Activated T-helper 1 cell treated with anti-CD3 and anti-CD28 coated beads, Interleukin-12 subunit alpha, Interleukin-12 subunit beta, Interleukin-2, Interleukin-4 antibody, amounts not matched to agents 30 ng/mL and 10 ng/mL and 1 ng/mL, durations not matched to agents 14 hours and 24 hours and 36 hours (primary cell): ENCODE results near the gene ATXN3. TPM values are rescaled to one million over a fixed set of nuclear protein-coding genes. Genes with fewer than 3 reads are reported as not detected.

ENCODE experiments used
- DNase-seq: peaks from one replicate; pipeline ENCODE4 v3.0.0; 2021; ENCODE audit warnings: low spot score
- H3K27ac Mint-ChIP-seq: one replicate; pipeline ENCODE4 v1.8.0; 2021; ENCODE audit warnings: mild to moderate bottlenecking, mixed read lengths
- H3K27me3 Mint-ChIP-seq: one replicate; pipeline ENCODE4 v1.8.0; 2022; ENCODE audit warnings: mild to moderate bottlenecking, moderate library complexity, mixed read lengths; ENCODE audit not compliant: insufficient read depth
- H3K36me3 Mint-ChIP-seq: one replicate; pipeline ENCODE4 v1.8.0; 2021; ENCODE audit warnings: low read depth, mixed read lengths
- H3K4me1 Mint-ChIP-seq: one replicate; pipeline ENCODE4 v1.8.0; 2021; ENCODE audit warnings: low read depth, mixed read lengths
- H3K4me3 Mint-ChIP-seq: one replicate; pipeline ENCODE4 v1.8.0; 2021; ENCODE audit warnings: mild to moderate bottlenecking, moderate library complexity, mixed read lengths
- H3K9me3 Mint-ChIP-seq: one replicate; pipeline ENCODE4 v1.8.0; 2021; ENCODE audit warnings: mixed read lengths
- intact Hi-C: fragments of 100-400 bp; cut with micrococcal nuclease; formaldehyde crosslinking; loops from one replicate; pipeline ENCODE4 v1.15.1; 2024
- total RNA-seq: library from RNA; stranded (reverse); gene quantifications from 2 replicates; pipeline ENCODE4 v1.2.3, GENCODE V29; 2022

Gene ATXN3
- total RNA-seq, 1 donor from 2014 or later, result 27.3 TPM

- Mint-ChIP-seq H3K27ac (no peak overlapping the region), H3K4me1 (peaks cover 3% of the 10 kb centered on the region), H3K4me3 (no peak overlapping the region), H3K9me3 (no peaks in the 10 kb centered on the region), H3K36me3 (peaks cover 15% of the 10 kb centered on the region), H3K27me3 (no peaks in the 10 kb centered on the region)
- DNase-seq, result no peak
- intact Hi-C loops, result no loop called here
These were observed 84.9 kb downstream of the ATXN3 start for GRCh38 chr14:92021523-92021922.

GRCh38 chr14:92014040-92014439, 92.3 kb downstream of the ATXN3 start:
- no peak overlapping the region for H3K27ac Mint-ChIP-seq
- no peak for DNase-seq
- no peak overlapping the region for H3K4me3 Mint-ChIP-seq
- peaks cover 18% of the 10 kb centered on the region for H3K4me1 Mint-ChIP-seq
- no peaks in the 10 kb centered on the region for H3K9me3 Mint-ChIP-seq
- intact Hi-C loops, result no loop called here
- H3K36me3 Mint-ChIP-seq, result peaks cover 37% of the 10 kb centered on the region
- no peaks in the 10 kb centered on the region for H3K27me3 Mint-ChIP-seq

GRCh38 chr14:92012121-92012748, 94.1 kb downstream of the ATXN3 start:
- H3K36me3 Mint-ChIP-seq, result peaks cover 48% of the 10 kb centered on the region
- no peak overlapping the region for H3K4me3 Mint-ChIP-seq
- H3K9me3 Mint-ChIP-seq, result no peaks in the 10 kb centered on the region
- no peak for DNase-seq
- peaks cover 18% of the 10 kb centered on the region for H3K4me1 Mint-ChIP-seq
- no peaks in the 10 kb centered on the region for H3K27me3 Mint-ChIP-seq
- no peak overlapping the region for H3K27ac Mint-ChIP-seq
- intact Hi-C loops, result no loop called here

- no peak overlapping the region for H3K27ac Mint-ChIP-seq
- H3K9me3 Mint-ChIP-seq, result no peaks in the 10 kb centered on the region
- intact Hi-C loops, result no loop called here
- H3K36me3 Mint-ChIP-seq, result peaks cover 50% of the 10 kb centered on the region
- no peak overlapping the region for H3K4me3 Mint-ChIP-seq
- H3K27me3 Mint-ChIP-seq, result no peaks in the 10 kb centered on the region
- no peak for DNase-seq
- H3K4me1 Mint-ChIP-seq, result peaks cover 21% of the 10 kb centered on the region
These were observed 95.7 kb downstream of the ATXN3 start for GRCh38 chr14:92010644-92011043.

- no peaks in the 10 kb centered on the region for H3K9me3 Mint-ChIP-seq
- intact Hi-C loops, result no loop called here
- H3K27ac Mint-ChIP-seq, result no peak overlapping the region
These were observed 96.8 kb downstream of the ATXN3 start for GRCh38 chr14:92009604-92010003.

More at GRCh38 chr14:92009604-92010003, 96.8 kb downstream of the ATXN3 start:
- Mint-ChIP-seq H3K4me3 (no peak overlapping the region), H3K4me1 (peaks cover 32% of the 10 kb centered on the region), H3K36me3 (peaks cover 59% of the 10 kb centered on the region), H3K27me3 (no peaks in the 10 kb centered on the region)
- no peak for DNase-seq

Other genes with a start within 250 kb of the ATXN3 start
- gene TC2N, start 239.0 kb downstream of the ATXN3 start, total RNA-seq, result 21.5 and 27.2 TPM in 2 replicates
- gene FBLN5, start 158.9 kb downstream of the ATXN3 start, total RNA-seq, result 0.69 and 1.2 TPM in 2 replicates
- gene TRIP11, start 66.5 kb downstream of the ATXN3 start, total RNA-seq, result 36.5 and 44.4 TPM in 2 replicates
- 73.3 and 83.5 TPM in 2 replicates for gene NDUFB1, start 15.1 kb upstream of the ATXN3 start, total RNA-seq
- gene CPSF2, start 15.4 kb upstream of the ATXN3 start, total RNA-seq, result 103 and 104 TPM in 2 replicates
- not detected in 2 replicates for gene SLC24A4, start 216.6 kb upstream of the ATXN3 start, total RNA-seq